ENCODE results near the gene SORBS2. TPM values are rescaled to one million over a fixed set of nuclear protein-coding genes. Genes with fewer than 3 reads are reported as not detected.

Gene SORBS2
- total and polyA plus RNA-seq, 2 of the 8 experiments (the other 6 are each of a cell fraction or from before 2014, with no cell fraction given): 73.0 to 87.1 TPM

- FAIRE-seq: no peak
- Histone ChIP-seq H3K36me3 (ENCODE audit: control insufficient read depth in 2 of 4, insufficient read depth in 4 of 4, low read length in 3 of 4) (no peaks in the 10 kb centered on the region), H4K20me1 (replicated peaks in 1 of 2; ENCODE audit: control insufficient read depth in 1 of 2, insufficient read depth in 2 of 2, low read length in 2 of 2) (no peaks in the 10 kb centered on the region), H2BK12ac (ENCODE audit: low read depth, low read length) (no peak overlapping the region), H3K9me3 (ENCODE audit: insufficient read depth in 2 of 2, low read depth in 1 of 2, low read length in 1 of 2) (0 out of 4 replicates have a peak, but pooled peaks cover 0 to 2% of the 10 kb centered on the region in 2 experiments), H3K23me2 (ENCODE audit: low read depth, low read length) (no peaks in the 10 kb centered on the region), H3K79me2 (ENCODE audit: control insufficient read depth in 1 of 2, insufficient read depth in 2 of 2, low read length in 2 of 2) (no peaks in the 10 kb centered on the region), H3K9ac (replicated peaks in 1 of 4; ENCODE audit: extremely low read depth in 1 of 4, low read depth in 3 of 4, low read length in 3 of 4) (no peak overlapping the region), H3K79me1 (ENCODE audit: low read depth, low read length) (no peaks in the 10 kb centered on the region), H3K27me3 (replicated peaks in 1 of 4; ENCODE audit: control insufficient read depth in 3 of 4, extremely low read depth in 1 of 4, insufficient read depth in 3 of 4, low read length in 3 of 4) (no peaks in the 10 kb centered on the region), H3K4ac (replicated peaks; ENCODE audit: insufficient read length, low read depth, low read length) (no peak overlapping the region), H2BK15ac (ENCODE audit: low read length) (no peak overlapping the region), H4K8ac (ENCODE audit: extremely low read depth, insufficient read depth, low read length) (peak overlapping the region; percentile 53; the same call in 1 of the 2 replicates), H3K23ac (ENCODE audit: insufficient read length) (no peak overlapping the region), H3K18ac (ENCODE audit: extremely low read depth, low read length) (no peak overlapping the region), H3K4me1 (replicated peaks in 1 of 4; ENCODE audit: control insufficient read depth in 3 of 4, insufficient read depth in 4 of 4, low read length in 3 of 4) (peaks cover 0 to 4% (median 1%) of the 10 kb centered on the region in 4 experiments; a peak in 3 of 7 replicates), H3K4me2 (ENCODE audit: insufficient read depth in 1 of 2, low read depth in 2 of 2, low read length in 2 of 2) (no peak overlapping the region), H2AFZ (ENCODE audit: low read length) (peak overlapping the region; percentile 3; the same call in 1 of the 2 replicates), H3K27ac (ENCODE audit: low read depth, low read length) (no peak overlapping the region), H4K5ac (ENCODE audit: insufficient read length, low read depth, low read length) (no peak overlapping the region), H3K56ac (replicated peaks; ENCODE audit: insufficient read length, low read depth, low read length) (no peak overlapping the region), H4K91ac (replicated peaks; ENCODE audit: insufficient read length, low read length) (no peak overlapping the region), H2BK120ac (replicated peaks; ENCODE audit: low read depth, low read length) (no peak overlapping the region), H3K14ac (ENCODE audit: insufficient read length) (no peak overlapping the region), H2BK20ac (ENCODE audit: low read length) (no peak overlapping the region), H2AK5ac (ENCODE audit: low read depth, low read length) (0 out of 2 replicates have a peak overlapping the region, but pooled peaks have one; percentile 19), H2BK5ac (ENCODE audit: low read depth, low read length) (no peak overlapping the region), H3K4me3 (ENCODE audit: extremely low read depth in 1 of 4, insufficient read depth in 2 of 4, low read depth in 3 of 4, low read length in 4 of 4) (no peak overlapping the region)
- DNase-seq (ENCODE audit: low read depth in 1 of 2, low spot score in 2 of 2): peak in 1 of 2 experiments; percentile 35
- WGBS, 2 experiments (ENCODE audit: extremely low coverage in 1 of 2, insufficient coverage in 1 of 2, insufficient read length in 1 of 2, insufficient replicate concordance in 2 of 2, low coverage in 1 of 2, low lambda C conversion rate in 2 of 2, missing lambda C conversion rate in 1 of 2): 88% methylated on average over 12 of the region's 12 CpGs; no CpG with 5 or more reads in 1 of the 2 experiments
- CTCF ChIA-PET (ENCODE audit: partially characterized antibody): interaction anchor here (0.6 kb wide), 1 partner anchor 18 kb away, joined by 3 read pairs; no protein-coding TSS in a partner anchor
- POLR2A ChIA-PET (ENCODE audit: partially characterized antibody): no interaction called here
- TF ChIP-seq JUND (IDR thresholded peaks at IDR 0.05; ENCODE audit: low read length) (0 out of 2 replicates have a peak, but pooled peaks have one; percentile 16), RXRA (IDR thresholded peaks at IDR 0.05; ENCODE audit: insufficient read depth, low read depth, low read length) (no peak)
Observed at GRCh38 chr4:185580699-185581098, 231.3 kb downstream of the SORBS2 start.
